B cell (primary cell): ENCODE results near the gene PCDHGB6.
"Not testable (repeated sequence)": the region's sequence is repeated elsewhere in the genome, so short reads cannot be mapped to it uniquely, and the experiment has no call there.

Experiments used
- EZH2 ChIP-seq: IDR thresholded peaks from 2 replicates; pipeline ENCODE4 v1.6.1; 2012; ENCODE audit warnings: borderline replicate concordance, low read depth, mild to moderate bottlenecking, moderate library complexity, low read length; ENCODE audit not compliant: insufficient read depth, poor library complexity, severe bottlenecking
- TF ChIP-seq, protein P1 (sequence below): fragments of 200-600 bp; IDR thresholded peaks from one replicate; pipeline ENCODE4 v1.8.0; 2022; ENCODE audit warnings: antibody characterized with exemption, mild to moderate bottlenecking

DNA sequence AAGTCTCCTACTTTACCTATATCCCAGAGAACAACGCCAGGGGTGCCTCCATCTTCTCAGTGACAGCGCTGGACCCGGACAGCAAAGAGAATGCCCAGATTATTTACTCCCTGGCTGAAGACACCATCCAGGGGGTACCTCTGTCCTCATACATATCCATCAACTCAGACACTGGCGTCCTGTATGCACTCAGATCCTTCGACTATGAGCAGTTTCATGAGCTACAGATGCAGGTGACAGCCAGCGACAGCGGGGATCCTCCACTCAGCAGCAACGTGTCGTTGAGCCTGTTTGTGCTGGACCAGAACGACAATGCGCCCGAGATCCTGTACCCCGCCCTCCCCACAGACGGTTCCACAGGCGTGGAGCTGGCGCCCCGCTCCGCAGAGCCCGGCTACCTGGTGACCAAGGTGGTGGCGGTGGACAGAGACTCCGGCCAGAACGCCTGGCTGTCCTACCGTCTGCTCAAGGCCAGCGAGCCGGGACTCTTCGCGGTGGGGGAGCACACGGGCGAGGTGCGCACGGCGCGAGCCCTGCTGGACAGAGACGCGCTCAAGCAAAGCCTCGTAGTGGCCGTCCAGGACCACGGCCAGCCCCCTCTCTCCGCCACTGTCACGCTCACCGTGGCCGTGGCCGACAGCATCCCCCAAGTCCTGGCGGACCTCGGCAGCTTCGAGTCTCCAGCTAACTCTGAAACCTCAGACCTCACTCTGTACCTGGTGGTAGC is 6.9 kb downstream of the PCDHGB6 start:
- not testable (repeated sequence) for TF ChIP-seq EZH2
- TF ChIP-seq, protein P1, sequence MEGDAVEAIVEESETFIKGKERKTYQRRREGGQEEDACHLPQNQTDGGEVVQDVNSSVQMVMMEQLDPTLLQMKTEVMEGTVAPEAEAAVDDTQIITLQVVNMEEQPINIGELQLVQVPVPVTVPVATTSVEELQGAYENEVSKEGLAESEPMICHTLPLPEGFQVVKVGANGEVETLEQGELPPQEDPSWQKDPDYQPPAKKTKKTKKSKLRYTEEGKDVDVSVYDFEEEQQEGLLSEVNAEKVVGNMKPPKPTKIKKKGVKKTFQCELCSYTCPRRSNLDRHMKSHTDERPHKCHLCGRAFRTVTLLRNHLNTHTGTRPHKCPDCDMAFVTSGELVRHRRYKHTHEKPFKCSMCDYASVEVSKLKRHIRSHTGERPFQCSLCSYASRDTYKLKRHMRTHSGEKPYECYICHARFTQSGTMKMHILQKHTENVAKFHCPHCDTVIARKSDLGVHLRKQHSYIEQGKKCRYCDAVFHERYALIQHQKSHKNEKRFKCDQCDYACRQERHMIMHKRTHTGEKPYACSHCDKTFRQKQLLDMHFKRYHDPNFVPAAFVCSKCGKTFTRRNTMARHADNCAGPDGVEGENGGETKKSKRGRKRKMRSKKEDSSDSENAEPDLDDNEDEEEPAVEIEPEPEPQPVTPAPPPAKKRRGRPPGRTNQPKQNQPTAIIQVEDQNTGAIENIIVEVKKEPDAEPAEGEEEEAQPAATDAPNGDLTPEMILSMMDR, result not testable (repeated sequence)
